KMS-11 (cell line): ENCODE data around the gene DENND1A.

Experiments
- H2AFZ ChIP-seq: fragments of 200-600 bp; sonication (generic); 2 replicates; pipeline ENCODE4 v1.6.1; 2016; ENCODE audit warnings: antibody characterized with exemption, mixed run types, low read depth
- H3K27ac ChIP-seq: fragments of 200-600 bp; sonication (generic); 2 replicates; pipeline ENCODE4 v1.6.1; 2016; ENCODE audit warnings: mild to moderate bottlenecking, mixed run types
- H3K27me3 ChIP-seq: fragments of 200-600 bp; sonication (generic); 2 replicates; pipeline ENCODE4 v1.6.1; 2017; ENCODE audit warnings: mild to moderate bottlenecking, low read depth, mixed run types, moderate library complexity; ENCODE audit not compliant: insufficient read depth
- H3K36me3 ChIP-seq: fragments of 200-600 bp; sonication (generic); 2 replicates; pipeline ENCODE4 v1.6.1; 2017; ENCODE audit warnings: mild to moderate bottlenecking, mixed run types; ENCODE audit not compliant: insufficient read depth
- H3K4me1 ChIP-seq: fragments of 200-600 bp; sonication (generic); 2 replicates; pipeline ENCODE4 v1.6.1; 2016; ENCODE audit warnings: mild to moderate bottlenecking, low read depth, mixed run types; ENCODE audit not compliant: poor library complexity, severe bottlenecking
- H3K4me2 ChIP-seq: fragments of 200-600 bp; sonication (generic); 2 replicates; pipeline ENCODE4 v1.7.0; 2016; ENCODE audit warnings: mild to moderate bottlenecking, mixed run types
- H3K4me3 ChIP-seq: fragments of 200-600 bp; sonication (generic); IDR thresholded peaks from 2 replicates; pipeline ENCODE4 v1.6.1; 2017; ENCODE audit warnings: low read depth, low read length, mixed read lengths; ENCODE audit not compliant: insufficient read depth
- H3K79me2 ChIP-seq: fragments of 200-600 bp; sonication (generic); 2 replicates; pipeline ENCODE4 v1.6.1; 2016; ENCODE audit warnings: low read depth, mixed run types; ENCODE audit not compliant: insufficient read depth
- H3K9ac ChIP-seq: fragments of 200-600 bp; sonication (generic); 2 replicates; pipeline ENCODE4 v1.6.1; 2016; ENCODE audit warnings: mild to moderate bottlenecking, mixed run types
- H4K20me1 ChIP-seq: fragments of 200-600 bp; sonication (generic); 2 replicates; pipeline ENCODE4 v1.6.1; 2016; ENCODE audit warnings: mild to moderate bottlenecking, mixed run types; ENCODE audit not compliant: insufficient read depth
- TF ChIP-seq, protein P1 (sequence below): fragments of 200-600 bp; sonication (generic); conservative IDR thresholded peaks from 2 replicates; pipeline ENCODE4 v1.6.1; 2017; ENCODE audit warnings: low read depth, mild to moderate bottlenecking, antibody characterized with exemption, low read length, moderate library complexity, mixed read lengths

Gene DENND1A

DNA sequence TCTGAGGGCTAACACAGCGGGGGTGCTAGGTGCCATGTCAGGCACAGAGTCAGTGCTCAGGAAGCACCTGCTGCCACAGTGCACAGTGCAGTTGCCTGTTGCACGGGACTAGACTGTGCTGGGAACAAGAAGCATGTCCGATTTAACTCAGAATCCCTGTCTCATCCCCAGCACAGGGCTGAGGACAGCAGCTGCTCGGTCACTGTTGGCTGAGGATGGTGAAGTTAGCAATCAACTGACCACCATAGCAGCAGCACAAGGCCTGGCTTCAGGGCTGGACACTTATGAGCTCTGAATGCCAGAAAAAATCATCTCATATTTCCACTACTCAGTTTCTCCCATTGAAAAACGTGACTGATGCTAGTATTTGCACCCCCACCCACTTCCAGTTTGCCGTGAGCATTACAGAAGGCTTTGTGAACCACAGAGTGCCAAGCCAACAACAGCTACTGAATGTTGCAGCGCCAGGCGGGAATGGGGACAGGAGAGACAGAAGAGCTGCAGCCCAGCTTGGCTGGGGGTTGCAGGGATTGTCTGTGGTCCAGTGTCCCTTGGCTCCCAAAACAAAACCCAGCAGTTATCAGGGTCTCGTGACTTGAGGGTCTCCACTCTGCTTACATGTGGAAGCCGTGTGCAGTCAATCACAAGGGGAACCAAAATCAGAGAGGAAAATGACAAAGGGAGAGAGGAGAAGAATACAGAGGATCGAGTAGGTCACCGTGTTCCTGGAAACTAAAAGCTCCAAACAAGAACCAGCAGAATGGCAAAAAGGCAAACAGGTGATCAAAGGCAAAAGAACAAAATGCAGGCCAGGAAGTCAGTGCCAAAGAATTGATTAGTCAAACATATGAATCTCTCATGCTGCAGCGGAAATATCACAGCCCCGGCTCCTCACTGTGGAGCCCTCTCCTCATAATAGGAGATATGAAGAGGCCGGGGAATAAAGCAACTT lies 418.3 kb downstream of the DENND1A start:
- H3K4me1 ChIP-seq: no peaks in the 10 kb centered on the region
- H2AFZ ChIP-seq: no peak overlapping the region
- H3K9ac ChIP-seq: no peak overlapping the region
- no peak overlapping the region for H3K4me3 ChIP-seq
- H3K27ac ChIP-seq: no peak overlapping the region
- no peaks in the 10 kb centered on the region for H3K79me2 ChIP-seq
- no peaks in the 10 kb centered on the region for H3K36me3 ChIP-seq
- no peaks in the 10 kb centered on the region for H3K27me3 ChIP-seq
- TF ChIP-seq, protein P1, sequence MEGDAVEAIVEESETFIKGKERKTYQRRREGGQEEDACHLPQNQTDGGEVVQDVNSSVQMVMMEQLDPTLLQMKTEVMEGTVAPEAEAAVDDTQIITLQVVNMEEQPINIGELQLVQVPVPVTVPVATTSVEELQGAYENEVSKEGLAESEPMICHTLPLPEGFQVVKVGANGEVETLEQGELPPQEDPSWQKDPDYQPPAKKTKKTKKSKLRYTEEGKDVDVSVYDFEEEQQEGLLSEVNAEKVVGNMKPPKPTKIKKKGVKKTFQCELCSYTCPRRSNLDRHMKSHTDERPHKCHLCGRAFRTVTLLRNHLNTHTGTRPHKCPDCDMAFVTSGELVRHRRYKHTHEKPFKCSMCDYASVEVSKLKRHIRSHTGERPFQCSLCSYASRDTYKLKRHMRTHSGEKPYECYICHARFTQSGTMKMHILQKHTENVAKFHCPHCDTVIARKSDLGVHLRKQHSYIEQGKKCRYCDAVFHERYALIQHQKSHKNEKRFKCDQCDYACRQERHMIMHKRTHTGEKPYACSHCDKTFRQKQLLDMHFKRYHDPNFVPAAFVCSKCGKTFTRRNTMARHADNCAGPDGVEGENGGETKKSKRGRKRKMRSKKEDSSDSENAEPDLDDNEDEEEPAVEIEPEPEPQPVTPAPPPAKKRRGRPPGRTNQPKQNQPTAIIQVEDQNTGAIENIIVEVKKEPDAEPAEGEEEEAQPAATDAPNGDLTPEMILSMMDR: no peak
- no peak overlapping the region for H3K4me2 ChIP-seq
- H4K20me1 ChIP-seq: no peaks in the 10 kb centered on the region

DNA sequence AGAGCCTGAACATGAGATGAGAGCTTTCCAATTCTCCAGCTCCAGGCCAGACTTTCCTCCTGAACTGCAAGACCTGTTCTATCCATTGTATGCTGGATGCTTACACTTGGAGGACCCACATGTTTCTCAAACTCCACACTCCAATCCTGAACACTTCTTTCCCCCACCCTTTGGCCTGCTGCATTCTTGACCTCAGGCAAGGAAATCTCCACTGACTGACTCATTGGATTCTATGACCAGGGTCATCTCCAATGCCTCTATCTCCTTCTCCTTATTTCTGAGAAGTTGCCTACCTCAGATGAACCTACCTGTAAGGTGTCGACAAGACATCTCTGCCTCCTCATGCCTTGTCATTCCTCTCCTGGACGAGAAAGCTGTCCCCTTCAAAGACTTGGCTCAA lies 420.3 kb downstream of the DENND1A start:
- TF ChIP-seq, protein P1: no peak
- Histone ChIP-seq H2AFZ (no peak overlapping the region), H3K4me1 (no peaks in the 10 kb centered on the region)

DNA sequence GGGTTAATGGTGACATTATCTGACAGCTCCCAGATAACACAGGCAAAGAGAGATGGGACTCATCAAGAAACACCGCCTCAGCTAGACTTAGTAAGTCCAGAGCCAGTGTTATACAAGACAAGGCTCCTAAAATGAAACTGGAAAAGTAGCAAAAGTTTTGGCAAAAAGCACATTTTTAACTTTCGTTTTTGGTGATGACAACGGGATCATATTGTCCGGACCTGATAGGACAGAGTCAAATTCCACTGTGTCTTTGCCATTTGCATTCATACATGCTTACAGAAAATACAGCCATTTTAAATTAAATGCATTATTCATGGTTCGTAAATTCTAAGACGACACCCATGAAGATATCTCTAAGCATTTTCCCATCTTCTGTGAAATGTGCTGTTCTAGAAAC lies 421.9 kb downstream of the DENND1A start:
- no peaks in the 10 kb centered on the region for H3K27me3 ChIP-seq
- H3K4me1 ChIP-seq: no peaks in the 10 kb centered on the region
- TF ChIP-seq, protein P1: no peak
- no peaks in the 10 kb centered on the region for H3K36me3 ChIP-seq
- H3K4me3 ChIP-seq: no peak overlapping the region
- no peaks in the 10 kb centered on the region for H4K20me1 ChIP-seq
- no peak overlapping the region for H3K9ac ChIP-seq
- H2AFZ ChIP-seq: no peak overlapping the region
- H3K4me2 ChIP-seq: no peak overlapping the region
- H3K27ac ChIP-seq: no peak overlapping the region
- no peaks in the 10 kb centered on the region for H3K79me2 ChIP-seq

More for the DNA sequence above, 420.3 kb downstream of the DENND1A start:
- Histone ChIP-seq H3K79me2 (no peaks in the 10 kb centered on the region), H3K36me3 (no peaks in the 10 kb centered on the region), H3K4me3 (no peak overlapping the region), H4K20me1 (no peaks in the 10 kb centered on the region), H3K4me2 (no peak overlapping the region), H3K27me3 (no peaks in the 10 kb centered on the region), H3K9ac (no peak overlapping the region), H3K27ac (no peak overlapping the region)

DNA sequence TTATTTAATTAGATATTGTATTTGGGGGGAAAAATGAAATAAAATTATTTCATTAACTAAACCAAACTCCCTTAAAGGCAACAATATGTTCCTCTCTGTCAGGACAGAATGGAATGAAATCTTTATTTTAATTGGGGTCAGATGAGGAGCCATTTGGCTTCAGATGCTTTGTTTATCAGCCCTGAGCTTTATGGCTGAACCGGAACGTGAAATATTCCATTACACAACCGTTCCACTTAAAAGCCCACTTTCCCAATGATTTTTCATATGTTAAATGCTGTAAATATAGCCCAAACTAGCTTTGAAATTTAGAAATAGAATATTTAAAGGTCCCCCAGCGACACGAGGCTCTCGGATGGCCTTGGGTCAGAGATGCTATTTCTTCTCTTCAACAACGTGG lies 424.4 kb downstream of the DENND1A start:
- TF ChIP-seq, protein P1: no peak
- Histone ChIP-seq H3K9ac (no peak overlapping the region), H3K4me3 (no peak overlapping the region), H3K4me2 (no peak overlapping the region), H4K20me1 (no peaks in the 10 kb centered on the region), H3K79me2 (no peaks in the 10 kb centered on the region), H3K27ac (no peak overlapping the region), H3K27me3 (no peaks in the 10 kb centered on the region), H3K36me3 (no peaks in the 10 kb centered on the region), H3K4me1 (no peaks in the 10 kb centered on the region), H2AFZ (no peak overlapping the region)
